ENCODE measurements around the gene ZNF541. TPM values are rescaled to one million over a fixed set of nuclear protein-coding genes. Genes with fewer than 3 reads are reported as not detected.

Gene ZNF541
- total RNA-seq, 1 donor from 2014 or later = not detected

DNA sequence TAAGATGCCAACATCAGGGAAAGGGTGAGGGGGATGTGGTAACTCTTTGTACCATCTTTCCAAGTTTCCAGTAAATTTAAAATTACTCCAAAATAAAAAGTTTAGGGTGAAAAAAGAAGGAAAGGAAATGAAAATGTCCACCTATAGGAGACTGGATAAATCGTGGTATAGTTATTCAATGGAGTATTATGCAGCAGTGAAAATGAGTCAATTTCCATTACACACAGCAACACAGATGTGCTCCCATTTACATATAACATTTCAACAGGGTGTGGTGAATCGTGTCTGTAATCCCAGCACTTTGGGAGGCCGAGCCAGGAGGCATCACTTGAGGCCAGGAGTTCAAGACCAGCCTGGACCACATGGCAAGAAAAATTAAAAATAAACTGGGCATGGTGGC lies 7.4 kb upstream of the ZNF541 start:
- H3K36me3 Mint-ChIP-seq = no peaks in the 10 kb centered on the region
- H3K4me3 Mint-ChIP-seq = no peak overlapping the region
- peaks cover 3% of the 10 kb centered on the region for H3K27me3 Mint-ChIP-seq
- TF ChIP-seq, protein P1, sequence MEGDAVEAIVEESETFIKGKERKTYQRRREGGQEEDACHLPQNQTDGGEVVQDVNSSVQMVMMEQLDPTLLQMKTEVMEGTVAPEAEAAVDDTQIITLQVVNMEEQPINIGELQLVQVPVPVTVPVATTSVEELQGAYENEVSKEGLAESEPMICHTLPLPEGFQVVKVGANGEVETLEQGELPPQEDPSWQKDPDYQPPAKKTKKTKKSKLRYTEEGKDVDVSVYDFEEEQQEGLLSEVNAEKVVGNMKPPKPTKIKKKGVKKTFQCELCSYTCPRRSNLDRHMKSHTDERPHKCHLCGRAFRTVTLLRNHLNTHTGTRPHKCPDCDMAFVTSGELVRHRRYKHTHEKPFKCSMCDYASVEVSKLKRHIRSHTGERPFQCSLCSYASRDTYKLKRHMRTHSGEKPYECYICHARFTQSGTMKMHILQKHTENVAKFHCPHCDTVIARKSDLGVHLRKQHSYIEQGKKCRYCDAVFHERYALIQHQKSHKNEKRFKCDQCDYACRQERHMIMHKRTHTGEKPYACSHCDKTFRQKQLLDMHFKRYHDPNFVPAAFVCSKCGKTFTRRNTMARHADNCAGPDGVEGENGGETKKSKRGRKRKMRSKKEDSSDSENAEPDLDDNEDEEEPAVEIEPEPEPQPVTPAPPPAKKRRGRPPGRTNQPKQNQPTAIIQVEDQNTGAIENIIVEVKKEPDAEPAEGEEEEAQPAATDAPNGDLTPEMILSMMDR (conservative IDR thresholded peaks at IDR 0.05) = no peak
- H3K4me1 Mint-ChIP-seq (ENCODE audit: unreplicated experiment) = peaks cover 10% of the 10 kb centered on the region
- H3K27ac Mint-ChIP-seq = no peak overlapping the region
- DNase-seq (ENCODE audit: extremely low spot score, unreplicated experiment) = no peak
- H3K9me3 Mint-ChIP-seq = no peaks in the 10 kb centered on the region

- H3K27ac Mint-ChIP-seq = no peak overlapping the region
- DNase-seq (ENCODE audit: extremely low spot score, unreplicated experiment) = no peak
- TF ChIP-seq, protein P1 (conservative IDR thresholded peaks at IDR 0.05) = no peak
- no peaks in the 10 kb centered on the region for H3K27me3 Mint-ChIP-seq
- H3K4me3 Mint-ChIP-seq = no peak overlapping the region
- no peaks in the 10 kb centered on the region for H3K4me1 Mint-ChIP-seq (ENCODE audit: unreplicated experiment)
- H3K9me3 Mint-ChIP-seq = no peaks in the 10 kb centered on the region
- H3K36me3 Mint-ChIP-seq = no peaks in the 10 kb centered on the region
Measured at GRCh38 chr19:47572635-47573034, 313 bp downstream of the ZNF541 start.

GRCh38 chr19:47569331-47569730 lies 3.6 kb downstream of the ZNF541 start:
- no peak overlapping the region for H3K4me3 Mint-ChIP-seq
- H3K27ac Mint-ChIP-seq = no peak overlapping the region
- H3K27me3 Mint-ChIP-seq = no peaks in the 10 kb centered on the region
- H3K4me1 Mint-ChIP-seq (ENCODE audit: unreplicated experiment) = no peaks in the 10 kb centered on the region
- H3K9me3 Mint-ChIP-seq = no peaks in the 10 kb centered on the region
- TF ChIP-seq, protein P1 (conservative IDR thresholded peaks at IDR 0.05) = no peak
- DNase-seq (ENCODE audit: extremely low spot score, unreplicated experiment) = no peak
- H3K36me3 Mint-ChIP-seq = no peaks in the 10 kb centered on the region

DNA sequence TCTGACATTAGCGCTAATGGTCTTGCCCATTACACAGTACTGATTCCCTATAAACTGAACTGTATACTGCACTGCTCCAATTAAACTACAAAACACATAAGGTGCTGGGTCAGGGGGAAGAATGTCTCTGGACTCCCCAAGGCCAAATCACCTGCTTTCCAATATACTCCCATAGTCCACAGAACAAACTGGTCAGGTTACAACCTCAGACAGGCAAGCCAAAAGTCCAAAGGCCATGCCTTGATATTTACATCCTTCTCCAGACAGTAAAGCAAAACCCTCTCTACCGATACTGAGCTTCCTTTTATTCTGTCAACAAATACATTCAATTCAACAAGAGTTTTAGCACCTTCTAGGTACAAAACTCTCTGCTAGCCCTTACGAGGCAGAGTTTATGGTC lies 8.9 kb downstream of the ZNF541 start:
- H3K36me3 Mint-ChIP-seq = no peaks in the 10 kb centered on the region
- no peak for DNase-seq (ENCODE audit: extremely low spot score, unreplicated experiment)
- H3K4me3 Mint-ChIP-seq = no peak overlapping the region
- H3K4me1 Mint-ChIP-seq (ENCODE audit: unreplicated experiment) = no peaks in the 10 kb centered on the region
- peak overlapping the region; percentile 52 for H3K27ac Mint-ChIP-seq
- no peaks in the 10 kb centered on the region for H3K9me3 Mint-ChIP-seq
- TF ChIP-seq, protein P1 (conservative IDR thresholded peaks at IDR 0.05) = no peak
- H3K27me3 Mint-ChIP-seq = no peaks in the 10 kb centered on the region

DNA sequence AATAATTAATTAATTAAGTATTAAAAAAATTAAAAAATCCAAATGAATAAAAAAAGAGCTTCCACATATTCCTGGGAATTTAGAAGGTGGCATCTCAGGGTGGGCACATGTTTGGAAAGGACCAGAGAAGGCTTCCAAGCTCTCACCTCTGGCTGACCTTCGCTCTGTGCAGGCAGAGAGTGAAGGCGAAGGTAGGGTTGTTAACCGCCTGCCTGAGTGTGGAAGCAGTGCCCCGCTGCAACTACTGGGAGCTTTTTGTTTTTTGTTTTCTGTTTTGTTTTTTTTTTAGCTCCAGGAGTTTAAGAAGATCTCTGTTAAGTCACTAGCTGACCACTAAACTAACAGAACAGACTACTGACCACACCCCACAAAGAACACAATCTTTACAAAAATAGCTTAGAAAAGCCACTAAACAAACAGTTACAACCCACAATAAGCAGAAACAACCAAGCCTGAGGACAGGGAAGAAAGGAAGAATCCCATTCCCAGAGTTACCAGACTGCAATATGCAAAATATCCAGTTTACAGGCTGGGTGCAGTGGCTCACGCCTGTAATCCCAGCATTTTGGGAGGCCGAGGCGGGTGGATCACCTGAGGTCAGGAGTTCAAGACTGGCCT lies 11.4 kb downstream of the ZNF541 start:
- Mint-ChIP-seq H3K4me1 (ENCODE audit: unreplicated experiment) (no peaks in the 10 kb centered on the region), H3K36me3 (no peaks in the 10 kb centered on the region), H3K9me3 (no peaks in the 10 kb centered on the region), H3K4me3 (no peak overlapping the region), H3K27me3 (no peaks in the 10 kb centered on the region), H3K27ac (no peak overlapping the region)
- TF ChIP-seq, protein P1 (conservative IDR thresholded peaks at IDR 0.05) = no peak
- no peak for DNase-seq (ENCODE audit: extremely low spot score, unreplicated experiment)

DNA sequence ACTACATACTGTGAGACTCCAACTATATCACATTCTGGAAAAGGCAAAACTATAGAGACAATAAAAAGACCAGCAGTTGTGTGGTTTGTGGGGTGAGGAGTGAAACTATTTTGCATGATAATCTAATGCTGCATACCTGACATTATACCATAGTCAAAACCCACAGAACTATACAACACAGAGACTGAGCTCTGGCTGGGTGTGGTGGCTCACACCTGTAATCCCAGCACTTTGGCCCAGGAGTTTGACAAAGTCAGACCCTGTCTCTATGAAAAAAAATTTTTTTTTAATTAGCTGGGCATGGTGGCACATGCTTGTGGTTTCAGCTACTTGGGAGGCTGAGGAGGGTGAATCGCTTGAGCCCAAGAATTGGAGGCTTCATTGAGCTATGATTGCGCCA lies 11.9 kb downstream of the ZNF541 start:
- Mint-ChIP-seq H3K4me3 (no peak overlapping the region), H3K9me3 (no peaks in the 10 kb centered on the region), H3K4me1 (ENCODE audit: unreplicated experiment) (no peaks in the 10 kb centered on the region), H3K36me3 (no peaks in the 10 kb centered on the region), H3K27ac (no peak overlapping the region), H3K27me3 (no peaks in the 10 kb centered on the region)
- DNase-seq (ENCODE audit: extremely low spot score, unreplicated experiment) = no peak
- TF ChIP-seq, protein P1 (conservative IDR thresholded peaks at IDR 0.05) = no peak
